ENCODE results near the gene TRPC4AP.

TRPC4AP gene

GRCh38 chr20:34986311-34987287, 106.0 kb downstream of the TRPC4AP start:
- DNase-seq (ENCODE audit: low read depth): no peak

GRCh38 chr20:34985461-34986310, 106.9 kb downstream of the TRPC4AP start:
- no peak for DNase-seq (ENCODE audit: low read depth)

- no peak for DNase-seq (ENCODE audit: low read depth)
Observed at GRCh38 chr20:34984756-34985261, 107.8 kb downstream of the TRPC4AP start.

- no peak for DNase-seq (ENCODE audit: low read depth)
Observed at GRCh38 chr20:34983995-34984735, 108.4 kb downstream of the TRPC4AP start.

- no peak for DNase-seq (ENCODE audit: low read depth)
Observed at GRCh38 chr20:34983089-34983820, 109.4 kb downstream of the TRPC4AP start.

- DNase-seq (ENCODE audit: low read depth): no peak
Observed at GRCh38 chr20:34982270-34983088, 110.1 kb downstream of the TRPC4AP start.

- no peak for DNase-seq (ENCODE audit: low read depth)
Observed at GRCh38 chr20:34980543-34981233, 111.9 kb downstream of the TRPC4AP start.

- DNase-seq (ENCODE audit: low read depth): no peak
Observed at GRCh38 chr20:34979366-34980153, 113.0 kb downstream of the TRPC4AP start.

- no peak for DNase-seq (ENCODE audit: low read depth)
Observed at GRCh38 chr20:34978092-34978744, 114.4 kb downstream of the TRPC4AP start.

- DNase-seq (ENCODE audit: low read depth): no peak
Observed at GRCh38 chr20:34977365-34978091, 115.1 kb downstream of the TRPC4AP start.

- DNase-seq (ENCODE audit: low read depth): no peak
Observed at GRCh38 chr20:34976286-34976685, 116.3 kb downstream of the TRPC4AP start.

- DNase-seq (ENCODE audit: low read depth): no peak
Observed at GRCh38 chr20:34974246-34974645, 118.4 kb downstream of the TRPC4AP start.

GRCh38 chr20:34971561-34972235, 120.9 kb downstream of the TRPC4AP start:
- no peak for DNase-seq (ENCODE audit: low read depth)

GRCh38 chr20:34970846-34971560, 121.6 kb downstream of the TRPC4AP start:
- DNase-seq (ENCODE audit: low read depth): no peak

GRCh38 chr20:34970193-34970840, 122.3 kb downstream of the TRPC4AP start:
- no peak for DNase-seq (ENCODE audit: low read depth)
